SK-N-SH (cell line): ENCODE results near the gene GRM2. TPM values are rescaled to one million over a fixed set of nuclear protein-coding genes. Genes with fewer than 3 reads are reported as not detected.

ENCODE experiments used
- CTCF ChIA-PET: fragments of 300-600, 350-600 bp; formaldehyde crosslinking; extraction: SDS; loops from one replicate; lab custom pipeline; 2021; lab: Yijun Ruan, JAX
- POLR2A ChIA-PET: fragments of 350-600 bp; sonication (Branson Sonifier 250); formaldehyde crosslinking; extraction: SDS; loops from one replicate; lab custom pipeline; 2020; ENCODE audit warnings: antibody characterized with exemption, inconsistent platforms; lab: Yijun Ruan, JAX
- DNase-seq: peaks from one replicate; pipeline ENCODE4 v3.0.0; 2012
- H2AFZ ChIP-seq: fragments of 200-600 bp; sonication (generic); 2 replicates; pipeline ENCODE4 v1.8.1; 2016; ENCODE audit warnings: antibody characterized with exemption, mild to moderate bottlenecking, low read depth
- H3F3A ChIP-seq: fragments of 200-600 bp; sonication (generic); replicated peaks from 2 replicates; pipeline ENCODE3; 2016; ENCODE audit warnings: antibody characterized with exemption, mild to moderate bottlenecking; ENCODE audit not compliant: insufficient read depth
- H3K27ac ChIP-seq, 2 experiments: fragments of 200-500 bp in 1 of 2; fragments of 200-600 bp in 1 of 2; sonication (Bioruptor generic) in 1 of 2; sonication (generic), shearing (Covaris generic) in 1 of 2; 2 replicates each; pipeline versions ENCODE4 v1.5.1 to v1.6.1; 2014 to 2016; ENCODE audit warnings: low read depth in 2 of 2, inconsistent platforms in 1 of 2, low read length in 1 of 2, mild to moderate bottlenecking in 1 of 2, mixed read lengths in 1 of 2
- H3K27me3 ChIP-seq: fragments of 200-600 bp; sonication (generic), shearing (Covaris generic); 2 replicates; pipeline ENCODE4 v1.6.1; 2016; ENCODE audit warnings: mixed run types; ENCODE audit not compliant: insufficient read depth
- H3K36me3 ChIP-seq, 2 experiments: fragments of 200-500 bp in 1 of 2; fragments of 200-600 bp in 1 of 2; sonication (Bioruptor generic) in 1 of 2; sonication (generic) in 1 of 2; replicated peaks in 1 of 2; 2 replicates each; pipeline versions ENCODE3 to v1.5.1; 2014 to 2016; ENCODE audit warnings: low read length in 1 of 2, mild to moderate bottlenecking in 1 of 2; ENCODE audit not compliant: insufficient read depth in 2 of 2, control insufficient read depth in 1 of 2
- H3K4me1 ChIP-seq, 2 experiments: fragments of 200-500 bp in 1 of 2; fragments of 200-600 bp in 1 of 2; sonication (Bioruptor generic) in 1 of 2; sonication (generic), shearing (Covaris generic) in 1 of 2; 2 replicates each; pipeline versions ENCODE4 v1.5.1 to v1.6.1; 2014 to 2016; ENCODE audit warnings: low read depth in 1 of 2, low read length in 1 of 2, mixed run types in 1 of 2; ENCODE audit not compliant: insufficient read depth in 2 of 2, control insufficient read depth in 1 of 2
- H3K4me2 ChIP-seq: fragments of 200-600 bp; sonication (generic), shearing (Covaris generic); 2 replicates; pipeline ENCODE4 v1.6.1; 2017; ENCODE audit warnings: mixed run types
- H3K4me3 ChIP-seq, 2 experiments: fragments of 200-500 bp in 1 of 2; fragments of 200-600 bp in 1 of 2; sonication (Bioruptor generic) in 1 of 2; sonication (generic), shearing (Covaris generic) in 1 of 2; 2 replicates each; pipeline versions ENCODE4 v1.5.1 to v1.8.1; 2014 to 2016; ENCODE audit warnings: low read depth in 2 of 2, inconsistent platforms in 1 of 2, low read length in 1 of 2, mild to moderate bottlenecking in 1 of 2, mixed read lengths in 1 of 2, moderate library complexity in 1 of 2
- H3K79me2 ChIP-seq: fragments of 200-600 bp; sonication (generic); 2 replicates; pipeline ENCODE4 v1.8.1; 2017; ENCODE audit warnings: mild to moderate bottlenecking; ENCODE audit not compliant: insufficient read depth
- H3K9ac ChIP-seq: fragments of 200-600 bp; sonication (generic); 2 replicates; pipeline ENCODE4 v1.6.1; 2017; ENCODE audit warnings: mixed run types
- H3K9me2 ChIP-seq: fragments of 200-600 bp; sonication (generic); 2 replicates; pipeline ENCODE4 v1.6.1; 2017; ENCODE audit warnings: mixed run types
- H3K9me3 ChIP-seq: fragments of 200-600 bp; sonication (generic); 2 replicates; pipeline ENCODE4 v1.6.1; 2017; ENCODE audit warnings: mixed run types, mild to moderate bottlenecking, moderate library complexity
- H4K20me1 ChIP-seq: fragments of 200-600 bp; sonication (generic); 2 replicates; pipeline ENCODE4 v1.6.1; 2017; ENCODE audit warnings: mild to moderate bottlenecking, mixed run types; ENCODE audit not compliant: insufficient read depth
- CHD2 ChIP-seq: fragments of 150-350 bp; IDR thresholded peaks from 2 replicates; pipeline ENCODE4 v1.6.1; 2018; ENCODE audit warnings: low read length; ENCODE audit not compliant: partially characterized antibody
- ELF1 ChIP-seq: IDR thresholded peaks from 2 replicates; pipeline ENCODE4 v1.4.0; 2012
- EP300 ChIP-seq, 2 experiments: IDR thresholded peaks; 2 replicates each; pipeline versions ENCODE4 v1.4.0 to v1.6.1; 2012; ENCODE audit warnings: borderline replicate concordance in 1 of 2, low read depth in 1 of 2, low read length in 1 of 2
- EZH2phosphoT487 ChIP-seq: fragments of 200-600 bp; sonication (generic); IDR thresholded peaks from 2 replicates; pipeline ENCODE4 v1.6.1; 2017; ENCODE audit warnings: low read depth, mixed run types, mild to moderate bottlenecking, antibody characterized with exemption, moderate library complexity, borderline replicate concordance
- FOXJ3 ChIP-seq: sonication (generic); formaldehyde crosslinking; IDR thresholded peaks from 2 replicates; pipeline ENCODE4 v1.5.1; 2020; ENCODE audit warnings: mild to moderate bottlenecking, missing genetic modification reagents
- IRF3 ChIP-seq: fragments of 150-350 bp; IDR thresholded peaks from 2 replicates; pipeline ENCODE4 v1.6.1; 2016; ENCODE audit warnings: mild to moderate bottlenecking, low read depth, low read length
- JUND ChIP-seq: IDR thresholded peaks from 2 replicates; pipeline ENCODE4 v1.4.0; 2012
- MAX ChIP-seq: IDR thresholded peaks from 2 replicates; pipeline ENCODE4 v1.4.0; 2012; ENCODE audit warnings: low read depth
- MEF2A ChIP-seq: IDR thresholded peaks from 2 replicates; pipeline ENCODE4 v1.4.0; 2012; ENCODE audit warnings: low read depth, borderline replicate concordance
- NFIC ChIP-seq: IDR thresholded peaks from 2 replicates; pipeline ENCODE4 v1.4.0; 2012; ENCODE audit warnings: borderline replicate concordance
- NRF1 ChIP-seq: IDR thresholded peaks from 2 replicates; pipeline ENCODE4 v1.6.1; 2012; ENCODE audit warnings: low read depth, mild to moderate bottlenecking, low read length
- POLR2AphosphoS5 ChIP-seq: IDR thresholded peaks from 2 replicates; pipeline ENCODE4 v1.6.1; 2012; ENCODE audit warnings: low read depth, low read length
- RAD21 ChIP-seq: IDR thresholded peaks from 2 replicates; pipeline ENCODE4 v1.6.1; 2012; ENCODE audit warnings: mild to moderate bottlenecking, low read length
- TAF1 ChIP-seq: IDR thresholded peaks from 2 replicates; pipeline ENCODE4 v1.6.1; 2012; ENCODE audit warnings: low read depth, mild to moderate bottlenecking, low read length, moderate library complexity, borderline replicate concordance
- TCF12 ChIP-seq: IDR thresholded peaks from 2 replicates; pipeline ENCODE4 v1.4.0; 2012
- TEAD4 ChIP-seq: IDR thresholded peaks from 2 replicates; pipeline ENCODE4 v1.4.0; 2012; ENCODE audit warnings: mild to moderate bottlenecking, borderline replicate concordance; ENCODE audit not compliant: insufficient read depth
- YY1 ChIP-seq: IDR thresholded peaks from 2 replicates; pipeline ENCODE4 v1.4.0; 2012; ENCODE audit warnings: low read depth, mild to moderate bottlenecking
- ZBTB33 ChIP-seq: IDR thresholded peaks from 2 replicates; pipeline ENCODE4 v1.4.0; 2012; ENCODE audit warnings: low read depth, borderline replicate concordance
- WGBS: methylation state at CpG from one replicate; pipeline ENCODE4 v1.1.6; 2017; ENCODE audit warnings: low lambda C conversion rate; 5-methylcytosine and 5-hydroxymethylcytosine counted together
- polyA plus RNA-seq, 3 experiments: library from polyadenylated mRNA; depleted of rRNA; stranded (reverse); fragments of >200 nt; gene quantifications; 2 replicates each; pipeline ENCODE4 v1.2.3, GENCODE V29; 2012

GRM2 gene
- polyA plus RNA-seq, 1 of the 3 experiments (the other 2 are of a cell fraction): 0.15 TPM

GRCh38 chr3:51721062-51721745 is 14.3 kb downstream of the GRM2 start:
- DNase-seq: no peak

GRCh38 chr3:51722362-51722761 is 15.5 kb downstream of the GRM2 start:
- Histone ChIP-seq H3K79me2 (no peaks in the 10 kb centered on the region), H2AFZ (no peak overlapping the region), H3K9me3 (no peaks in the 10 kb centered on the region), H3K27me3 (no peaks in the 10 kb centered on the region), H4K20me1 (no peaks in the 10 kb centered on the region), H3K4me1 (peaks cover 0 to 2% of the 10 kb centered on the region in 2 experiments; a peak in 1 of 4 replicates), H3K9ac (no peak overlapping the region), H3K36me3 (no peaks in the 10 kb centered on the region), H3F3A (no peaks in the 10 kb centered on the region), H3K27ac (no peak overlapping the region), H3K9me2 (no peaks in the 10 kb centered on the region), H3K4me2 (no peak overlapping the region), H3K4me3 (no peak overlapping the region)
- ChIA-PET CTCF (no interaction called here), POLR2A (no interaction called here)
- 42% methylated on average over 4 of the region's 4 CpGs for WGBS
- DNase-seq: no peak
- TF ChIP-seq RAD21 (peak; percentile 16; the same call in 1 of the 2 replicates), NRF1 (no peak)

More at GRCh38 chr3:51721062-51721745, 14.3 kb downstream of the GRM2 start:
- Histone ChIP-seq H3K27ac (no peak overlapping the region), H3K36me3 (no peaks in the 10 kb centered on the region), H3K4me2 (no peak overlapping the region), H3K9ac (no peak overlapping the region), H3K27me3 (no peaks in the 10 kb centered on the region), H3F3A (no peaks in the 10 kb centered on the region), H3K79me2 (no peaks in the 10 kb centered on the region), H2AFZ (no peak overlapping the region)
- WGBS: 38% methylated on average over 7 of the region's 8 CpGs
- POLR2A ChIA-PET: no interaction called here
- TF ChIP-seq YY1 (no peak), EZH2phosphoT487 (no peak), EP300 (IDR thresholded peaks at IDR 0.05; ENCODE audit: borderline replicate concordance in 1 of 2, low read depth in 1 of 2, low read length in 1 of 2) (no peak), POLR2AphosphoS5 (no peak), MEF2A (no peak), CHD2 (no peak), ELF1 (no peak), FOXJ3 (no peak), MAX (no peak), NFIC (no peak)
- TF ChIP-seq, all 33 proteins: peak for 0
- H3K4me3 ChIP-seq: no peak overlapping the region
- CTCF ChIA-PET: interaction anchor here (0.6 to 6.0 kb wide), 4 partner anchors 15 to 1197 kb away, joined by 3 to 138 read pairs (median 58); partner anchors contain the start of gene GRM2
- no peaks in the 10 kb centered on the region for H3K9me3 ChIP-seq
- H3K4me1 ChIP-seq: peaks cover 0 to 2% of the 10 kb centered on the region in 2 experiments; a peak in 1 of 4 replicates
- no peaks in the 10 kb centered on the region for H4K20me1 ChIP-seq
- no peaks in the 10 kb centered on the region for H3K9me2 ChIP-seq

GRCh38 chr3:51727500-51727899 is 20.6 kb downstream of the GRM2 start:
- Histone ChIP-seq H3K4me3 (no peak overlapping the region), H3F3A (no peaks in the 10 kb centered on the region), H3K27ac (no peak overlapping the region), H4K20me1 (no peaks in the 10 kb centered on the region), H3K9ac (no peak overlapping the region), H2AFZ (no peak overlapping the region), H3K36me3 (no peaks in the 10 kb centered on the region), H3K4me2 (no peak overlapping the region), H3K4me1 (no peaks in the 10 kb centered on the region), H3K79me2 (no peaks in the 10 kb centered on the region), H3K27me3 (no peaks in the 10 kb centered on the region), H3K9me2 (no peaks in the 10 kb centered on the region), H3K9me3 (no peaks in the 10 kb centered on the region)
- ChIA-PET POLR2A (no interaction called here), CTCF (interaction anchor here (6.0 kb wide), 1 partner anchor 9 kb away, joined by 42 read pairs; no protein-coding TSS in a partner anchor)
- no peak for DNase-seq
- TF ChIP-seq IRF3 (no peak), TAF1 (no peak), MAX (no peak), JUND (no peak), POLR2AphosphoS5 (no peak), TEAD4 (no peak), ZBTB33 (no peak), EZH2phosphoT487 (no peak), TCF12 (no peak)
